ENCODE measurements around the gene PCGF1.

- TF ChIP-seq REST (IDR thresholded peaks at IDR 0.05; ENCODE audit: insufficient read depth in 1 of 2, low read depth in 2 of 2, low read length in 2 of 2) (no peak), POLR2AphosphoS5 (IDR thresholded peaks at IDR 0.05; ENCODE audit: low read depth, low read length) (no peak), TAF1 (IDR thresholded peaks at IDR 0.05; ENCODE audit: borderline replicate concordance, insufficient read depth, low read length) (no peak), SIN3A (IDR thresholded peaks at IDR 0.05; ENCODE audit: borderline replicate concordance, insufficient read depth, low read length) (no peak)
These were observed 47.5 kb upstream of the PCGF1 start for GRCh38 chr2:74554820-74555531.
